Esophagus squamous epithelium (tissue), 5 donors: ENCODE data around the gene HOXC13. TPM values are rescaled to one million over a fixed set of nuclear protein-coding genes. Genes with fewer than 3 reads are reported as not detected.

ENCODE experiments used
- DNase-seq: peaks from one replicate; lab custom pipeline; 2025; lab: John Stamatoyannopoulos, UW
- H3K27ac ChIP-seq, 4 donors: fragments of 200-600 bp; sonication (generic); one replicate each; pipeline ENCODE4 v1.5.1; 2016 to 2019; ENCODE audit warnings: mild to moderate bottlenecking in 1 of 4
- H3K27me3 ChIP-seq, 4 donors: fragments of 200-600 bp; sonication (generic); 1 replicate in 3 of 4; 2 replicates in 1 of 4; pipeline versions ENCODE4 v1.5.1 to v1.6.0; 2017 to 2021; ENCODE audit warnings: antibody characterized with exemption in 1 of 4
- H3K36me3 ChIP-seq, 3 donors: fragments of 200-600 bp; sonication (generic); one replicate each; pipeline ENCODE4 v1.5.1; 2016 to 2019
- H3K4me1 ChIP-seq, 3 donors: fragments of 200-600 bp; sonication (generic); one replicate each; pipeline ENCODE4 v1.5.1; 2017 to 2019
- H3K4me3 ChIP-seq, 4 donors: fragments of 200-600 bp; sonication (generic); 1 replicate in 3 of 4; 2 replicates in 1 of 4; pipeline ENCODE4 v1.5.1; 2016 to 2019; ENCODE audit warnings: mild to moderate bottlenecking in 2 of 4, moderate library complexity in 1 of 4
- H3K9me3 ChIP-seq, 3 donors: fragments of 200-600 bp; sonication (generic); one replicate each; pipeline ENCODE4 v1.5.1; 2016 to 2019
- POLR2A ChIP-seq, 4 donors: fragments of 450-650 bp; IDR thresholded peaks; one replicate each; pipeline ENCODE4 v1.6.1; 2017; ENCODE audit warnings: antibody characterized with exemption in 4 of 4, mild to moderate bottlenecking in 4 of 4, moderate library complexity in 3 of 4
- WGBS, 2 donors: methylation state at CpG; one replicate each; pipeline ENCODE4 v1.1.5; 2018; 5-methylcytosine and 5-hydroxymethylcytosine counted together
- intact Hi-C: fragments of 100-400 bp; cut with DNase I; formaldehyde crosslinking; loops from one replicate; pipeline ENCODE4 v1.15.0; 2022
- total RNA-seq, 4 donors: library from RNA; depleted of rRNA; stranded (reverse); fragments of >200 nt; gene quantifications; one replicate each; pipeline ENCODE4 v1.1.0, GENCODE V29; 2016
- TF ChIP-seq, protein P1 (sequence below), 6 experiments: fragments of 450-650 bp in 4 of 6; fragments of 200-600 bp in 2 of 6; sonication (generic) in 2 of 6; IDR thresholded peaks; one replicate each; pipeline ENCODE4 v1.5.1; 2016 to 2019; ENCODE audit warnings: antibody characterized with exemption in 6 of 6, mild to moderate bottlenecking in 4 of 6, moderate library complexity in 4 of 6
- donor health status: DM: yes; HTN: yes; CAD: no.

HOXC13 gene
- total RNA-seq, 4 donors from 2014 or later, result 0.83 TPM; not detected in 3

DNA sequence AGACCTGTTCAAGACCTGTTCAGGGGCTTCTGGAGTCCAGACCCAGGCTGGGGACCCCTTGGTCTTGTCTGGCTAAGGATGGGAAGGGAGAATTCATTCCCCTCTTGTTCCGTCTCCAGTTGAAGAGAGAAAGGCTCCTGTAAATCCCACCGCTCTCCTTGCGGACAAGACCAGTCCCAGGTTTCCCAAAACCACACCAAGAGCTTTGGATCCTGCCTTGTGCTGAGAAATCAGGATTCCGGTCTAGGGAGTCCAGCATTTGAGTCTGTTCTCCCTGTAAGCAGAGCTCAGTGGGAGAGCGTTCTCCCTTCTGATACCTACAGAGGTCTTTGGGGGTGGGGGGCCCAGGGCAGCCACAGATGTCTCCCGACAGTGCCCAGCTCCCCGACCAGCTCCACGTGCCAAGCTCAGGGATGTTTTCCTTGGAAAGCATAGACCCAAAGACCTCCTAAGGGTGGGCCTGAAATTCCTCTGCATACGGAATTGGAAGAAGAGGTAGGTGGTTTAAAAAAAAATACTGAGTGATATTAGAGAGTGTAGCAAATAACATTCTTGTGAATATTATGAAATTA is 1.9 kb downstream of the HOXC13 start:
- DNase-seq, result no peak
- Histone ChIP-seq H3K27ac (no peak overlapping the region), H3K4me3 (no peak overlapping the region), H3K36me3 (no peaks in the 10 kb centered on the region), H3K4me1 (peaks cover 8 to 36% (median 15%) of the 10 kb centered on the region in 3 donors), H3K9me3 (no peaks in the 10 kb centered on the region), H3K27me3 (peaks cover 29 to 100% (median 58%) of the 10 kb centered on the region in 4 donors)
- intact Hi-C loops, result no loop called here
- WGBS, 2 donors, result 15 to 18% methylated on average over 3 to 8 of the region's 9 CpGs
- no peak for TF ChIP-seq POLR2A (IDR thresholded peaks at IDR 0.05)
- TF ChIP-seq, protein P1, sequence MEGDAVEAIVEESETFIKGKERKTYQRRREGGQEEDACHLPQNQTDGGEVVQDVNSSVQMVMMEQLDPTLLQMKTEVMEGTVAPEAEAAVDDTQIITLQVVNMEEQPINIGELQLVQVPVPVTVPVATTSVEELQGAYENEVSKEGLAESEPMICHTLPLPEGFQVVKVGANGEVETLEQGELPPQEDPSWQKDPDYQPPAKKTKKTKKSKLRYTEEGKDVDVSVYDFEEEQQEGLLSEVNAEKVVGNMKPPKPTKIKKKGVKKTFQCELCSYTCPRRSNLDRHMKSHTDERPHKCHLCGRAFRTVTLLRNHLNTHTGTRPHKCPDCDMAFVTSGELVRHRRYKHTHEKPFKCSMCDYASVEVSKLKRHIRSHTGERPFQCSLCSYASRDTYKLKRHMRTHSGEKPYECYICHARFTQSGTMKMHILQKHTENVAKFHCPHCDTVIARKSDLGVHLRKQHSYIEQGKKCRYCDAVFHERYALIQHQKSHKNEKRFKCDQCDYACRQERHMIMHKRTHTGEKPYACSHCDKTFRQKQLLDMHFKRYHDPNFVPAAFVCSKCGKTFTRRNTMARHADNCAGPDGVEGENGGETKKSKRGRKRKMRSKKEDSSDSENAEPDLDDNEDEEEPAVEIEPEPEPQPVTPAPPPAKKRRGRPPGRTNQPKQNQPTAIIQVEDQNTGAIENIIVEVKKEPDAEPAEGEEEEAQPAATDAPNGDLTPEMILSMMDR (IDR thresholded peaks at IDR 0.05), result no peak

DNA sequence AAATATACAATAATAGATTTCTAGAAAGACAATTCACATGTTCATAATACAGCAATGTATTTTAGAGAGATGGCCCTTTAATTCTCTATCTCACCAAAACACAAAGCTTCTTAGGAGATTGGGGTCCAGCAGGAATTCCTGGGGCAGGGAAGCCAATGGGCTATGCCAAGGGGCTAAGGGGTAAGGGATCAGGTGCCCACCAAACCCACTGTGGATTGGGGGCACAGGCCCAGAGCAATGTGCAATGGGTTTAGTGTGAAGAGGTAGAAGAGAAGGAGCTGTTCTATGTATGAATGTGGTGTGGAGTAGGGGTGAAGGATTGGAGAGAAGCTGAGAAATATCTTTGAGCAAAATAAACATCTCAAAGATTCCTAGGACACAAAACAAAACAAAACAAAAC is 2.6 kb downstream of the HOXC13 start:
- Histone ChIP-seq H3K27me3 (peaks cover 27 to 100% (median 56%) of the 10 kb centered on the region in 4 donors), H3K4me1 (peaks cover 6 to 30% (median 9%) of the 10 kb centered on the region in 3 donors), H3K36me3 (no peaks in the 10 kb centered on the region), H3K9me3 (no peaks in the 10 kb centered on the region), H3K4me3 (no peak overlapping the region), H3K27ac (no peak overlapping the region)
- intact Hi-C loops, result no loop called here
- no peak for DNase-seq
- no peak for TF ChIP-seq POLR2A (IDR thresholded peaks at IDR 0.05)
- TF ChIP-seq, protein P1 (IDR thresholded peaks at IDR 0.05), result no peak

GRCh38 chr12:53941750-53942149 is 3.1 kb downstream of the HOXC13 start:
- Histone ChIP-seq H3K27me3 (peaks cover 23 to 100% (median 55%) of the 10 kb centered on the region in 4 donors), H3K4me3 (no peak overlapping the region), H3K9me3 (no peaks in the 10 kb centered on the region), H3K27ac (no peak overlapping the region), H3K4me1 (peaks cover 6 to 30% (median 9%) of the 10 kb centered on the region in 3 donors), H3K36me3 (no peaks in the 10 kb centered on the region)
- WGBS, 2 donors, result 15 to 26% methylated on average over 5 of the region's 5 CpGs
- TF ChIP-seq, protein P1 (IDR thresholded peaks at IDR 0.05), result no peak
- intact Hi-C loops, result no loop called here
- DNase-seq, result no peak

GRCh38 chr12:53942467-53942997 is 3.9 kb downstream of the HOXC13 start:
- WGBS, 2 donors, result 18 to 20% methylated on average over 2 of the region's 2 CpGs
- Histone ChIP-seq H3K4me1 (peaks cover 6 to 30% (median 9%) of the 10 kb centered on the region in 3 donors), H3K36me3 (no peaks in the 10 kb centered on the region), H3K27me3 (peaks cover 23 to 100% (median 54%) of the 10 kb centered on the region in 4 donors), H3K4me3 (no peak overlapping the region), H3K27ac (no peak overlapping the region), H3K9me3 (no peaks in the 10 kb centered on the region)
- DNase-seq, result no peak
- intact Hi-C loops, result no loop called here
- TF ChIP-seq, protein P1 (IDR thresholded peaks at IDR 0.05), result no peak
- TF ChIP-seq POLR2A (IDR thresholded peaks at IDR 0.05), result no peak

- DNase-seq, result no peak
- intact Hi-C loops, result no loop called here
- Histone ChIP-seq H3K36me3 (no peaks in the 10 kb centered on the region), H3K4me1 (peaks cover 0 to 16% (median 4%) of the 10 kb centered on the region in 3 donors), H3K27ac (no peak overlapping the region), H3K9me3 (no peaks in the 10 kb centered on the region), H3K27me3 (peaks cover 13 to 100% (median 45%) of the 10 kb centered on the region in 4 donors), H3K4me3 (no peak overlapping the region)
- WGBS, 2 donors, result 10 to 25% methylated on average over 3 to 4 of the region's 4 CpGs
- no peak for TF ChIP-seq POLR2A (IDR thresholded peaks at IDR 0.05)
Observed at GRCh38 chr12:53944209-53944608, 5.6 kb downstream of the HOXC13 start.
